Pulmonary artery endothelial cell (primary cell): Measurements from ENCODE around the gene KIAA0319L. TPM values are rescaled to one million over a fixed set of nuclear protein-coding genes. Genes with fewer than 3 reads are reported as not detected.

Experiments used
- DNase-seq: peaks from one replicate; pipeline ENCODE4 v3.0.0-alpha.2; 2011; ENCODE audit warnings: low read depth, low spot score
- total RNA-seq: library from RNA; depleted of rRNA; stranded (reverse); fragments of >200 nt; gene quantifications from 2 replicates; pipeline ENCODE4 v1.2.3, GENCODE V29; 2014

The KIAA0319L gene
- total RNA-seq, 1 donor from 2014 or later: 25.6 TPM

GRCh38 chr1:35539073-35539823 lies 18.0 kb downstream of the KIAA0319L start:
- no peak for DNase-seq

GRCh38 chr1:35537806-35538205 lies 19.4 kb downstream of the KIAA0319L start:
- DNase-seq: no peak

DNA sequence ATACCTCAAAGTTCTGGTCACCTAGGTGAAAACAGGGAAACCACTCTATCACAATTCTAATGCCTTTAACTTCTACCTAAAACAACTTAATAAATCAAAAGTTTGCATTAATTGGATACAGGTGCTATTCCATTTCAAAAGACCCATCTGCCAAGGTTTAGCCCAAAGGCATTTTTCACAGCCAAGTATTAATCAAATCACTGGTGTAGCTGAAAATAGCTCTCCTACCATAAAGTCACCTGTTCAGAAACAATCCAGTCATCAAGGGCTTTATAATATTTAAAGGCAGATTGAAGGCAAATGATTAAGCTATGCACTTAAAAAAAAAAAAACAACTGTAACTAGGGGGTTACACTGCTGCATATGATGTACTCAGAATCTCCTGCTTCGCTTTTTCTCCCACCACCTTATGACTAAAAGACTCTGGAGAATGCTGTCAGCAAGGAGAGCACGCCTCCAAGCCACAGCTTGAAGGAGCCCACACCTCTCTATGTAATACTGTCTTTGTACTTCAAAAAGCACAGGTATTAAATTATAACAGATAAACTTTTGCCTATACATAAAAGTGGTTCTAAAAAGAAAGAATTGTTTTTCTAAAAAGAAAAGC lies 20.5 kb downstream of the KIAA0319L start:
- no peak for DNase-seq

- no peak for DNase-seq
Measured at GRCh38 chr1:35535243-35535642, 22.0 kb downstream of the KIAA0319L start.

DNA sequence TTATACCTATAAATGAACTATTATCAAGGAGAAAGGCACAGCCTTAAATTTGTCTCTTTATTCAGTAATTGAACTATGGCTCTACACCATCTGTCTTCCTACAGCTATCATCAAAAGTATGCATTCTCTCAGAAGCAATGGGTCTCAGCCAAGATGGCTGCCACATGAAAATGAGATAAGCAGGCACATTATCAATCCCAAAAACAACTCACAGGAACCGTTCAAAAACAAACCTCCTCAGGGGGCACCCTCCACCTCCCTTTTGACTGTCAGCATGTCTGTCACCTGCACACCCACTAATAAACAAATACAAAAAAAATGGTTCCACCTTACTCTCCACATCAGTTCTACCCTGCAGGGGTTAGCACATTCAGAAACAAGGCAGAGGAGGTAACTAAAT lies 23.6 kb downstream of the KIAA0319L start:
- DNase-seq: no peak

DNA sequence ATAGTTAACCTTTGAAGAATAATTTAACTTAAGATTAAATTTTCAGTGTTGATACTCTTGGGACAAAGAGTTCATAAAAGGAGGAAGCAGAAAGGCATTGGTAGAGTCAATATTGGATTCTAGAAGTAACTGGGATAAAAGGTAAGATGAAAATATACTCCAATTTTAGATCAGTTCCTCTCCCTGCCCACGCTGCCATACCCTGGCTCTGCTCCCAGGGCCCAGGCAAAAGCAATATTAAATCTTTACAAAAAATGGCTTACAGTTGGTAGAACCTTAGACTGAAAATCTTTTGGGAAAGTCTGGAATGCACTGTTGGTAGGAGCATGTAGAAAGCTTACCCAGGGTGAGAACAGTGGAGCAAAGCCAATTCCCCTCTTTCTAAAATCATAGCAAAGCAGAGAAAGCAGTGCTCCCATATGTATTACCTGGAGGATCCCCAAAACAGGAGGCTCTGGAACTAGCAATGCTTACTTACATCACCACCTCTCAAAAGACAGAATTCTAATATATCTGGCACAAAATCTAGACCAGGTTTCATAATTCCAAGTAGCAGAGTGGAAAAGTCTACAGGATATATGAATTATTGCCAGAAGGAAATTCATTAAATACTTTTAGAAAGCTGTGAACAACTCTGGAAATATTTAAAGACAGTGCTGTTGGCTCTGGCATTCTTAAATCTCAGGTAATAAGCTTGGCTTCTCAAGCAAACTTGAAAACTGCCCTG lies 24.5 kb downstream of the KIAA0319L start:
- no peak for DNase-seq

- DNase-seq: no peak
Measured at GRCh38 chr1:35531368-35531767, 25.8 kb downstream of the KIAA0319L start.

DNA sequence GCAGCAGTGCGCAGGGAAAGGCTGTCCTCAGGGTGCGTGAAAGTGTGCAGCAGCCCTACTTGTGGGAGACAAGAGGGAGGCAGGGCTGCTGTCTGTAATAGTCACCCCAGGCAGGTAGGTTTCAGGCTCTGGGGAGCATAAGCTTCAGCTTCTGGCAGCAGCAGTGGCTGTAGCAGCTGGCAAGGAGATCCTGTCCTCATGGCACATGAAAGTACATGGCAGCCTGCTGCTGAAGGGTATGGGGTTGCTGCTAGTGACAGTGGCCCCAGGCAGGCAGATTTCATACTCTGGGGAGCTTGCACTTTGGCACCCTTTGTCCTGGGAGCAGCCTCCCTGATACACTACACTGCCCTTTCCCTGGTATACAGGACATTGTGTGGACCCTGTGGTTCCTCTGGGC lies 26.3 kb downstream of the KIAA0319L start:
- DNase-seq: no peak

DNA sequence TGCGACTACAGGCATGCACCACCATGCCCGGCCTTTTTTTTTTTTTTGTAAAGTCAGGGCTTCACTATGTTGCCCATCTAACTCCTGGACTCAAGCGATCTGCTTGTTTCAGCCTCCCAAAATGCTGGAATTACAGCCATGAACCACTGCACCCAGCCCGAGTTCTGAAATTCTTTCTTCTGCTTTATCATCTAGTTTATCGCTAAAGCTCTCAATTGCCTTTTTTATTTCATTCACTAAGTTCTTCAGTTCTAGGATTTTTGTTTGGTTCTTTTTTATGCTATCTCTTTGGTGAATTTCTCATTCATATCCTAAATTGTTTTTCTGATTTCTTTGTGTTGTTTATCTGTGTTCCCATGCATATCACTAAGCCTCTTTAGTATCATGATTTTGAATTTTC lies 27.0 kb downstream of the KIAA0319L start:
- DNase-seq: no peak

GRCh38 chr1:35524106-35524505 lies 33.1 kb downstream of the KIAA0319L start:
- DNase-seq: no peak

GRCh38 chr1:35519432-35519831 lies 37.8 kb downstream of the KIAA0319L start:
- DNase-seq: no peak

- DNase-seq: no peak
Measured at GRCh38 chr1:35518183-35518582, 39.0 kb downstream of the KIAA0319L start.

GRCh38 chr1:35511305-35511704 lies 45.9 kb downstream of the KIAA0319L start:
- no peak for DNase-seq

GRCh38 chr1:35509558-35509957 lies 47.6 kb downstream of the KIAA0319L start:
- no peak for DNase-seq

- DNase-seq: no peak
Measured at GRCh38 chr1:35507947-35508346, 49.3 kb downstream of the KIAA0319L start.

GRCh38 chr1:35506960-35507912 lies 50.0 kb downstream of the KIAA0319L start:
- no peak for DNase-seq

DNA sequence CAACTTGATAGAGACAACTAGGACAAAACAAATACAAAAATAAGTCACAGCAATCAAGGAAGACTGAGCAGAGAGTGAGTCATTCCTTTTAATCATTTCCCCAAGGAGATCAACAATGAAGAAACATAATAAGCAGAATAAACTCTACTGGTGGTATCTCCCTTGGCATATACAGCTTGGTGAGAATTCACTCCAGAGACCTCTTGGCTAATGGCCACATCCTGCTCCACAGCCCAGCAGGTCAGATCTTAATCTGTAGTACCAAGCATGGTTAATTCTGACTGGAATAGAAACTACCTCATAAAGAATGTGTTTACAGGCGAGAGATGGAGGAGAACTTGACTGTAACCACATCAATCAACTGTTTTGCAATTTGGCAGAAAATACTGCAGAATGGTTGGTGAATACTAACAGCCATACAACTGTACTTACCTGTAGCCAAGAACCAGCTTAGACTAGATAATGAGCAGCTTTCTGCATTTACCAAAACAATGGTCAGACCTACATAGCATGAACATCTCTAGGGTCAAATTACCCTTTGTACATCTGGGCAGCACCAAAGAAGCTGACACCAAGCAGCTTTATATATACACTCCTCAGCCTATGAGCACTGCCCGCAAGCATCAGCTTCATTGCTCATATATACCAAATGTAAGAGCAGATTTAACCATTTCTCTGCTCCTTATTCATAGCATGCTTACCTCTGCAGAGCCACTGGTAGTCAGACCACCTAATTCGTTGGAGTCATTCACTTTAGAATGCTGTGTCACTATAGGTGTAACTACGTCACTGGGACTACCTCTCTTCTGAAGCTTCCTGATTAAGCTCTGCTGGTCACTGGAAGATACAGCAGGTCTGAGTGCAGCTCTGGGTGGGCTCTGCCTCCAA lies 51.0 kb downstream of the KIAA0319L start:
- DNase-seq: peak; percentile 87

DNA sequence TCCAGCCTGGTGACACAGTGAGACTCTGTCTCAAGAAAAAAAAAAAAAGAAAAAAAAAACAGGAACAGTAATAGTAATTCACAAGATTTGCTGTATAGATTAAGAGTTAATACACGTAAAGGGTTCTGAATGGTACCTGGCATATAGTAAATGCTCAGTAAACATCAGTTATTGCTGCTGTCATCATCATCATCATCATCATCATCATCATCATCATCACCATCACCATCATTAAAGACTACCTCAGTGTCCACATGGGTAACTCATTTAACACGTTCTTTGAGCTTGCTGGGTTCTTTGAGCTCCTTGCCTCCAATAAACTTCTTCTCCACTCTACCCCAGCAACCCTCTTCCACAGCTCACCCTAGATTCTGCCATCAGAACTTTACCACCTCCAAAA lies 55.0 kb downstream of the KIAA0319L start:
- DNase-seq: no peak

- no peak for DNase-seq
Measured at GRCh38 chr1:35500439-35500838, 56.8 kb downstream of the KIAA0319L start.

- DNase-seq: no peak
Measured at GRCh38 chr1:35499652-35500176, 57.5 kb downstream of the KIAA0319L start.
